ENCODE measurements around the gene SLC5A2.
A peak's percentile ranks its signal among the peaks of the same experiment; 100 is the strongest.
"Not testable (repeated sequence)": the region's sequence is repeated elsewhere in the genome, so short reads cannot be mapped to it uniquely, and the experiment has no call there.

Gene SLC5A2

DNA sequence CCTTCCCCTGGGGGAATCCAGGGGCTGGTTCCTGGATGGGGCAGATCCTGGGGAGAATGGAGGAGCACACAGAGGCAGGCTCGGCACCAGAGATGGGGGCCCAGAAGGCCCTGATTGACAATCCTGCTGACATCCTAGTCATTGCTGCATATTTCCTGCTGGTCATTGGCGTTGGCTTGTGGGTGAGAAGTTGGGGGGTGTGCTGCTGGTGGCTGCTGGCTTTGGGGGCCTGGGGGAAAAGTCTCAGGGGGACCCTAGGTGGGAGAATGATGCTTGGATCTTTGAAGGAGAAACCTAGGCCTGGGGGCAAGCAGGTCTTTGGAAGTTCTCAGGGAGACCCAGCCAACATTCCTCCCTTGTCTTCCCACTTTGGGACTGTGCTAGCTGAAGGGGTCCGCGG, at the start of gene SLC5A2:
TSS of gene SLC5A2 (plus strand) at position 43 of the 400 bp plus-strand sequence. CDS start at position 57, 14 bp downstream.
- no peak for DNase-seq

DNA sequence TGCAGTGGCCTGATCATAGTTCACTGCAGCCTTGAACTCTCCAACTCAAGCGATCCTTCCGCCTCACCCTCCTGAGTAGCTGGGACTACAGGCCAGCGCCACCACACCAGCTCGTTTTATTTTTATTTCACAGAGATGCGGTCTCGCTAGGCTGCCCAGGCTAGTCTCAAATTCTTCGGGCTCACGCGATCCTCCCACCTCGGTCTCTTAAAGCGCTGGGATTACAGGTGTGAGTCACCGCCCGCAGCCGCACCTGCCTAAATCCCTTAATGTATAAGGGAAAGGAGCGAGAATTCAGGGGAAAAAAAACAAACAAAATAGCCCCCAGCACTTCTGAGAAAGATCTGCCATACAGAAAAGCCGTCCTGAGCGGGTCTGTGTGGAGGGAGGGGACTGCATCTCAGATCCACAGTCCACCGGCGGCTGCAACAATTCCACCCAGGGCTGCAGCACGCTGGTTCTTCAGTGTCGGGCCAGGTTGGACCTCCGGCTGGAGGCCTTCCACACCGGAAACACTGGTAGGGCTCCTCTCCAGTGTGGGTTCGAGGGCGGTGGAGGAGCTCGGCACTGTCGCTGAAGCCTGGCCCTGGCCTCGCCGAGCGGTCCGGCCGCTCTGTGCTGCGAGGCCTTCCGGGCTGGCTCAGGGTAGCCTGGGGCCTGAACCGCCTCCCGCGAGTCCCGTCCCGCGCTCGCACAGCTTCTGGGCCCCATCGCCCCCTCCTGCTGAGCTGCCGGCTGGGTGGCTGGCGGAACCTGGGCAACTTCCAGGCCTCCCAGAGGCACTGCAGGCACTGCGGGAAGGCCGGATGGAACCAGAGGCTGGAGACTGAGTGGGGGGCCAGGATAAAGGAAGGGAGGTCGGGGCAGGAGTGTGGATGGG, 47.3 kb upstream of the SLC5A2 start:
- DNase-seq = no peak

DNA sequence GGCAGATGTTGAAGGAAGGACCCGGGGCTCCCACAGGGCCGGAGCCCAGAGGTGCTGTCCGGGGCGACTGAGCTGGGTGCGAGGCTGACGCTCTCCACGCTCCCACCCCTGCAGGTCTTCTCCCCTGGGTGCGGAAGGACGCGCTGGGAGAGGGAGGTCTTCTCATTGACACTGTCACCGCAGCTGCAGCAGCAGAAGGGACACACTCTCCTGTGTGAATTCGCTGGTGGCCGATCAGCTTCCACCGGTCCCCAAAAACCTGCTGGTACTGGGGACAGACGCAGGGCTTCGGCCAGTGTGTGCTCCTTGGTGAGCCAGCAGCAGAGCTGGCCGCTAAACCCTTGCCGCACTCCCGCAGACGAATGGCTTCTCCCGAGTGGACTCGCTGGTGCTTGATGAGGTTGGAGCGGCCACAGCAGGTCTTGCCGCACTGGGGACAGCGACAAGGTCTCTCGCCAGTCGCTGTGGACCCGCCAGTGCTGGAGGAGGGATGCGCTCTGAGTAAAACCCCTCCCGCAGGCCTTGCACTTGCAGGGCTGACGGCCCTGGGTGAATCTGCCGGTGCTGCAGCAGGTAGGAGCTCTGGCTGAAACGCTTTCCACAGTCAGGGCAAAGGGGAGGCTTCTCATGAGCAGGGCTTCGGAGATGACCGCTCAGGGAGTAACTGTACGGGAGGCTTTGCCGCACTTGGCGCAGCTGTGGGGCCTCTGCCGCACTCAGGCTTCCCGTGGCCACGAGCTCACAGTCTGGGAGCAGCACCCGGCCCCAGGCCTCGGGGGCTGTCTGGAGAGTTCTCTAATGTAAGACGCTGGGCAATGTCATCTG, 46.5 kb upstream of the SLC5A2 start:
- DNase-seq = no peak

DNA sequence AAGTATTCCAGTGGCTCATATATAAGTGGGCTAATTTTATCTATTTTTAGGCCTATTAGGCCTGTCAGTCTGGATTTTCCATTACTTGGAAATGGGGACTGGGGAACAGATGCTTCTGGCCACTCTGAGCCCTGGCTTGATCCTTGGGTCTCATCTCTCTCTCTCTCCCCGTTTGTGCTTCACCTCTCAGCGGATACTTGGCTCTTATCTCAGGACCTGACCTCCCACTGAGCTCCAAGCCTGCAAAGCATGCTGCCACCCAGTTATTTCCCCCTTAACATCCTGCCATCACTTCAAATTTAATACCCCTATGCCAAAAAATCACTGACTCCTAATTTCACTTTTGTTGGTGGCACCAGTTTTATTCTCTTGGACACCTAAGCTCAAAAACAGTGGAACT, 44.5 kb upstream of the SLC5A2 start:
- DNase-seq = no peak

GRCh38 chr16:31439023-31439422, 43.9 kb upstream of the SLC5A2 start:
- not testable (repeated sequence) for DNase-seq

DNA sequence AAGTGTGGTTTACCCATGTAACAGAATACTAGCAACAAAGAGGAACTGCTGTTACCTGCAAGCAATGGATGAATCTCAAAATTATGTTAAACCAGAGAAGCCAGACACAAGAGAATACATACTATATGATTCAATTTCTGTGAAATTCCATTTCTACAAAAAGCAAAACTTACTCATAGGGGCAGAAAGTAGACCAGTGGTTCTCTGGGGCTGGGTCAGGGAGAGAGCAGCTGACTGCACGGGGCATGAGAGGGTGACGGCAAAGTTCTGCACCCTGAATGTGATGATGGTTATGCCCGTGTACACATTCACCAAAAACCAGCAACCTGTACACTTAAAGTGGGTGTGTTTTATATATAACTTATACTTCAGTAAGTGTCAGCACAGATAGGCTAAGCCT, 43.4 kb upstream of the SLC5A2 start:
- DNase-seq = no peak

DNA sequence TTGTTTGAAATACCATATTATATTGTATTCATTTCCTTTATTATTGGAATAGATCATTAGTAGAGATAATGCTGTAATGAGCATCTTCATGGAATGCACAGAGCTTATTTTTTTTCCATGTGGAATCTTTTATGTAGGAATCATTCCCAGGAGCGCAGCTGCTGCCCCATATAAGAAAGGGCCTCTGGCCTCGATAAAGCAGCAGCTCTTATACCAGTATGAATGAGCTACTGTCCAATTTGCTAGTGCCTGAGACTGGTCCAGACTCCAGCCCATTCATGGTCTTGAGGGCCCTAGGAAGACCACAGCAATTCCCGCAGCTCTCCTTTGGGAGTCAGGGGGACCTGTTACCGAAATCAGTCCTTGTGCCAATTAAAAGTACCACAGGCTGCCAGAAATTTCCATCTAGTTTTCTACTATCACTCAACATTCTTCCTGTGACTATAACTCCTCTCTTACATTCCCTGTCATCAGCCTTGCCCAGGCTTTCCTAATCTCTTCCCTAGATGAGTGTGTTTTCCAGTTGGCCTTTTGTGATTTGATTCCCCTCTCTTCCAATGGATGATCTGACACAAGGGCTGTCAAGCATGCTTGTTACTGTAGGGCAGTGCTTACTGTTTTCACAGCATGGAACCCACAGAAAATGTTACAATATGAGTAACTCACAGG, 42.3 kb upstream of the SLC5A2 start:
- no peak for DNase-seq

DNA sequence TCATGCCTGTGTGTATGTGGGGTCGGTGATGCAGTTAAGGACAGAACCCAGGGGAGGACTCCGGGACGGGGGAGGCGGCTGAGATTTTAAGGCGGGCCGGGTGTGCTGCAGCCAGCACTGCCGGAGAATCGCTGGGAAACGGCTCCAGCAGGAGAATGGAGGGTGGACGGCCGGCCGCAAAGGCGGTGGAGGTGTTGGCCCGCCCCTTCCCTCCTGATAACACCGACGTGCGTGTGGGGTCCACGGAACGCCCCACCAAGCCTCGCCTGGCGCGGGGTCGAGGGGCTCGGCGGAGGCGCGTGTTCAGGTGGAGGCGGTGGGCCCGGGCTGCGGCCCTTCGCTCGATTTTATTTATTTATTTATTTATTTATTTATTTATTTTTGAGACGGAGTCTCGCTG, 41.0 kb upstream of the SLC5A2 start:
- no peak for DNase-seq

DNA sequence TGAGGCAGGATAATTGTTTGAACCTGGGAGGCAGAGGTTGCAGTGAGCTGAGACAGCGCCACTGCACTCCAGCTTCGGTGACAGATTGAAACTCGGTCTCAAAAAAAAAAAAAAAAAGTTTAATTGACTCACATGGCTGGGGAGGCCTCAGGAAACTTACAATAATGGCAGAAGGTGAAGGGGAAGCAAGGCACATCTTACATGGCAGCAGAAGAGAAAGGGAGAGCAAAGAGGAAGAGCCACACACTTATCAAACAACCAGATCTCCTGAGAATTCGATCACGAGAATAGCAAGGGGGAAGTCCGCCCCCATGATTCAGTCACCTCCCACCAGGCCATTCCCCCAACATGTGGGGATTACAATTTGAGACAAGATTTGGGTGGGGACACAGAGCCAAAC, 37.0 kb upstream of the SLC5A2 start:
- not testable (repeated sequence) for DNase-seq

DNA sequence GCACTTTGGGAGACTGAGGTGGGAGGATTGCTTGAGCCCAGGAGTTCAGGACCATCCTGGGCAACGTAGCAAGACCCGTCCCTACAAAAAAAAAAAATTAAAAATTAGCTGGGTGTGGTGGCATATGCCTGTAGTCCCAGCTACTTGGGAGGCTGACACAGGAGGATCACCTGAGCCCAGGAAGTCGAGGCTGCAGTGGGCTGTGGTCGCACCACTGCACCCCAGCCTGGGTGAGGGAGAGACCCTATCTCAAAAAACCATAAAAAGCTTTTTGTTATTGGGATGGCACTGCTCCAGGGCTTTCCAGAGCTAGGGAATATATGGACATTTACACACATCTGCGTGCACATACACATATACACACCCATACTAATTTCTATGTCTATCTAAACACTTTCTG, 31.7 kb upstream of the SLC5A2 start:
- no peak for DNase-seq

DNA sequence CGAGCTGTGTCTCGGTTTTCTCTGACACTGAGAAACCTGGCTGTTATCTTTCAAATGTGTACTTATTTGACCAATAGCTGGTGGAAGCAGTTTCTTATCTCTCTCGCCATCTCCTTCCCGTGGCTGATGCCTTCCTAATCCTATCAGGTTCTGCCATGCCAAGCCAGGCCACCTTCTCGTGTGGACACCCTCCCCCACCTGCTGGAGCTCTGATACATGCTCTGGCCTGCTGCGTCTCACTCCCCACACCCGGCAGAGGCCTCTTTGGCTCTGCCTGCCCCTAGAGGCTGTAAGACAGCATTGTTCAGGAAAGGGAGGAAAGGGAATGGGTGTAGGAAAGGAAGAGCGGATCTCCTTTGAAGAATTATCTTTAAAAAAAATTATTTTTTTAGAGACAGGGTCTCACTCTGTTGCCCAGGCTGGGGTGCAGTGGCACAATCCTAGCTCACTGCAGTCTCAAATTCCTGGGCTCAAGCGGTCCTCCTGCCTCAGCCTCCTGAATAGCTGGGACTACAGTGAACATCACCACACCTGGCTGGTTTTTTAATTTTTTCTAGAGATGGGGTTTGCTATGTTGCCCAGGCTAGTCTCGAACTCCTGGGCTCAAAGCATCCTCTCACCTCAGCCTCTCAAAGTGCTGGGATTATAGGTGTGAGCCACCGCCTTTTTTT, 31.1 kb upstream of the SLC5A2 start:
- no peak for DNase-seq

DNA sequence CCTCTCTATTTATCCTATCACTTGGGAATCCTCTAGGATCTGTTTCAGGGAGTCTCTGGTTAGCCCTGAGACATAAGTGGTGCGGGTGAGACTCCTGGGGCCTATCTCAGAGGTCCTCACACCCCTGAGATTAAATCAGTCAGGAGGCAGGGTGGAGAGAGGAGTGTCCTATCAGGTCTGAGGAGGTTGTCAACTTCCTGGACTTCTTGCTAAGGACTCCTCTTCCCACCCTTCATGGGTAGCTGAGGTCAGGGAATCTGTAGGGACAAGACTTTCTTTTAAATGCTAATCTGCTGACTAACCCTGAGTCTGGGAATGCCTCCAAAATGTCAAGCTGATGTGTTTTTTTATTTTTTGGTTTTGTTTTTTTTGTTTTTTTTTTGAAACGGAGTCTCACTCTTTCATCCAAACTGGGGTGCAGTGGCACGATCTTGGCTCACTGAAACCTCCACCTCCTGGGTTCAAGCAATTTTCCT, 30.3 kb upstream of the SLC5A2 start:
- DNase-seq = no peak

GRCh38 chr16:31453255-31454204, 29.4 kb upstream of the SLC5A2 start:
- DNase-seq = no peak

DNA sequence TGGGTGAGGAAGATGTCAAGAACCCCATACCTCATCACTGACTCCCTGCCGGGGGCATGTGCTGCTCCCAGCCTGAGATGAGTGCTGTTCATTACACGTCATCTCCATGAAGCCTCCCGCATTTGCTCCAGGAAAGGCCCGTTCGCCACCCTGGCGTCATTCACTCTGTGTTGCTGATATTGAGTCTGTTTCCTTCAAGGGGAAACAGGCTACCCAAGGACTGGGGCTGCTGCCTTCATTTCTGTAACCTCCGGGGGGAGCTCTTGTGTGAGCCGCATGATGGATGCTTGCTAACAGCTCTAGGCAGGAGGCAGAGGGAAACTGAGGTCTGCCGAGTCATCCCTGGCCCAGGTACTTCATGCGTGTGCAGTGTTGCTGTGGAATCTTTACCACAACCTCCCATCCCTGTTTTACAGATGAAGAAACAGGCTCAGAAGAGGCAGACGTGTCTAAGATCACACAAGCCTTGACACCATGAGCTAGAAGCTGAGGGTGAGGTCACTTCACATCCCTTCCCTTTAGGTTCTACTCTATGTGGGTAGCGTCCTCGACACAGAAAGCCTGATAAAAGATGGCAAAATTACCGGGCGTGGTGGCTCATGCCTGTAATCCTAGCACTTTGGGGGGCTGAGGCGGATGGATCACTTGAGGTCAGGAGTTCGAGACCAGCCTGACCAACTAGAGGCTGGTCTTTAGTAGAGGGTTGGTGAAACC, 27.2 kb upstream of the SLC5A2 start:
- DNase-seq = no peak

DNA sequence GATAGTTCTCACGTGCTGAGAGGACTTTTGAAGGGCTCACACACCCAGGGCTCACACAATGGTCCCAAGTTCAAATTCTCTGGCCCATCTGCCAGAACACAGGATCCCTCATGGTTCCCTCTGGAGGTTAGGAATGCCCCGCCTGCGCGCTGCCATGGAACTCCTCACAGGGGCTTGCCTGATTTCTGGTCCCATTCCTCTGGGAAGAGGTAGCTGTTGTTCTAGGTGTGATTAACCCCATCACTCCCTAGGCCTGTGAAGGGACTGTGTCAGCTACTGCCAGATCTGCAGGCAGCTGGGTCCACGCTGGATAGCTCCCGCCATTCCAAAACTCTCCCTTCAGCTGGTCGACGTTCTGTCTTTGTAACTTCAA, 25.9 kb upstream of the SLC5A2 start:
- no peak for DNase-seq

- peak; percentile 92 for DNase-seq
Observed at GRCh38 chr16:31458073-31458843, 24.7 kb upstream of the SLC5A2 start.

- peak; percentile 92 for DNase-seq
Observed at GRCh38 chr16:31458844-31459686, 23.9 kb upstream of the SLC5A2 start, which contains the start of gene ARMC5. Gene ARMC5, plus strand, starts transcription at chr16:31459501. Its CDS starts 24 bp downstream, at chr16:31459525.

- DNase-seq = peak; percentile 94
Observed at GRCh38 chr16:31459687-31460581, 23.0 kb upstream of the SLC5A2 start.

Data from GF-D8 (cell line).